HG03108 (cell line): ENCODE data around the gene CSRNP2.
"Not testable (repeated sequence)": the region's sequence is repeated elsewhere in the genome, so short reads cannot be mapped to it uniquely, and the experiment has no call there.

Experiments used
- ATAC-seq: cut with Tn5 transposase; IDR thresholded peaks from one replicate; pipeline ENCODE4 v1.9.1; 2021; ENCODE audit warnings: moderate library complexity; ENCODE audit not compliant: unreplicated experiment

Gene CSRNP2

GRCh38 chr12:51078866-51079265 lies 4.5 kb downstream of the CSRNP2 start:
- not testable (repeated sequence) for ATAC-seq

DNA sequence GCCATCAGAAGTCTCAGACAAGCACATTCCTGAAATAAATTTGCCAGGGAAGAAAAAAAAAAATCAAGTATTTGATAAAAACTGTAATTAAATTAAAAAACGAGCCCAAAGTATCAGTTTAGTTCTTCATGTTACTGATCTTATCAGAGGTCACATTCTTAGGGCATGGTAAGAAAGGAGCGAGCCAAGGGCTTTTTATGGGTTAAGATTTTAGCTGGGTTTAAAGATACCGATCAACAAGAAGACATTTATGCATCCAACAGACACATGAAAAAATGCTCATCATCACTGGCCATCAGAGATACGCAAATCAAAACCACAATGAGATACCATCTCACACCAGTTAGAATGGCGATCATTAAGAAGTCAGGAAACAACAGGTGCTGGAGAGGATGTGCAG lies 5.0 kb downstream of the CSRNP2 start:
- not testable (repeated sequence) for ATAC-seq

- ATAC-seq: no peak
Measured at GRCh38 chr12:51077930-51078329, 5.5 kb downstream of the CSRNP2 start.

DNA sequence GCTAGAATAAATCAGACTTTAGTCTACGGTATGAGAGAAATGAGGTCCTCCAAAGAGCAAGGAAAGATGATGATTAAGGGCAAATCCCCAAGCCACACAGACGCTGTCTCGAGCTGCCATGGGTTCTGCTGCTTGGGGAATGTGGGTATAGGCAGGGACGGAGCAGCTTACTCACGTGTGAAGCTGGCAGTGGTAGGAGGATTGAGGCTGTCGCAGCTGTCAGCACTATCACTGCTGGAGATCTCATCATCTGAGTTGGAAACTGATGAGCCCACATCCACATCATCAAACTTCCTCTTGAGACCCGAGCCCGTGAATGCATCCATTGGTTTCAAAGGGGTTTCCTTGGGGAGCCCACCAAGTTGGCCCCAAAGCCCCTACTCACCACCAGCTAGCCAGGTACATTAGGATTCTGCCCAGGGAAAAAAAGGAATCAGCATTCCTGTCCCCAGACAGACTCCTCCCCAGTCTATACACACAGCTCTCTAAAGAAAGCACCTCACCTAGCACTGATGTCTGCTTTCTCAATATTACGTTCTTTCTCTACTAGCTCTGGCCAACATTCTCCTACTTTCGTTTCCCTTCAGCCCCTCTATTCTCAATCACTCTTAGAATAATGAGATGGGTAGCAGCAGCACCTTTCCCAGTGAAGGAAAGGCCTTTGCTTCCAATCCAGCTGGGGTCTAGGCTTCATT lies 7.0 kb downstream of the CSRNP2 start:
- no peak for ATAC-seq

GRCh38 chr12:51075390-51075789 lies 8.0 kb downstream of the CSRNP2 start:
- ATAC-seq: no peak

- no peak for ATAC-seq
Measured at GRCh38 chr12:51071663-51072062, 11.7 kb downstream of the CSRNP2 start.

- ATAC-seq: no peak
Measured at GRCh38 chr12:51070004-51070403, 13.4 kb downstream of the CSRNP2 start.

GRCh38 chr12:51067771-51068170 lies 15.6 kb downstream of the CSRNP2 start:
- ATAC-seq: no peak

DNA sequence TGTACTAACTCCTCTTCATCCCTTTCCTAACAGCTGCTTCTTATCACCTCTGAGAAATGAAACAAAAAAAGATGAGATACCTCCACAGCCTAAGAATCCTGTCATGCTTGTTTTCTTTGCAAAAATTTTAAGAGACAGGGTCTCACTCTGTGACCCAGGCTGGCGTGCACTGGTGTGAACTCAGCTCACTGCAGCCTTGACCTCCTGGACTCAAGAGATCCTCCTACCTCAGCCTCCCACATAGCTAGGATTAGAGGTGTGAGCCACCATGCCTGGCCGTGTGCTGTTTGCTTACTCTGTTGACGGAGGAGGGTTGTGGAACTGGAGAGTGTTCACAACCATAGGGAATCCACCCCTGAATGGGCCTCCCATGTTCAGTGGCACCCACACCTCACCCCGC lies 16.2 kb downstream of the CSRNP2 start:
- no peak for ATAC-seq

DNA sequence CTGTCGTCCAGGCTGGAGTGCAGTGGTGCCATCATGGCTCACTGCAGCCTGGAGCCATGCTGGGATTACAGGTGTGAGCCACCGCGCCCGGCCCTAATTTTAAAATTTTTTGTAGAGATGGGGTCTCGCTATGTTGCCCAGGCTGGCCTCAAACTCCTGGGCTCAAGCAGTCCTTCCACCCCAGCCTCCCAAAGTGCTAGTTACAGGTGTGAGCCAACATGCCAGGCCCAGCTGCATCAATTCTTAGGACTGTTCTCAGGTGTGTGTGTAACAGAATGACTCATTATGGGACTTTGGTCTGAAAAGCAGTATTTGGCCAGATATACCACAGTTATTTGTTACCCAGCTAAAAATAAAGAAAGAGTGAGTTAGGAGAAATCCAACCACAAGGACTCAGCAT lies 17.9 kb downstream of the CSRNP2 start:
- no peak for ATAC-seq

GRCh38 chr12:51062631-51063397 lies 20.6 kb downstream of the CSRNP2 start:
- no peak for ATAC-seq

DNA sequence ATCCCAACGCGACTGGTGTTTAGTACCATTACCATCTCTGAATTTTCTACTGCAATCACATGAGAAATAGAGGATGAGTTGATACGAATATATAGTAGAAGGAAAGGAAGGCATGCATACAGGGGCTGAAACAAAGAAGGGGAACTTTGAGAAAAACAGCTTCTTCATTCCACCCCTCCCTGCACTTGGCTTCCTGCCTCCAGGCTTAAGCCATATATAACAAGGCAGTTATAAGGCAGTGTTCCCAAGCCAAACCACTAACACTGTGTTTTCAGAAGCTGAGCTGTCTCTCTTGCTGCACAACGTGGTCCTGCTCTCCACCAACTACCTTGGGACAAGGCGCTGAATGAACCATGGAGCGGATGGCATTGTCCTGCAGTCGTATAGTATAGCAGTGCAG lies 24.3 kb downstream of the CSRNP2 start:
- no peak for ATAC-seq

DNA sequence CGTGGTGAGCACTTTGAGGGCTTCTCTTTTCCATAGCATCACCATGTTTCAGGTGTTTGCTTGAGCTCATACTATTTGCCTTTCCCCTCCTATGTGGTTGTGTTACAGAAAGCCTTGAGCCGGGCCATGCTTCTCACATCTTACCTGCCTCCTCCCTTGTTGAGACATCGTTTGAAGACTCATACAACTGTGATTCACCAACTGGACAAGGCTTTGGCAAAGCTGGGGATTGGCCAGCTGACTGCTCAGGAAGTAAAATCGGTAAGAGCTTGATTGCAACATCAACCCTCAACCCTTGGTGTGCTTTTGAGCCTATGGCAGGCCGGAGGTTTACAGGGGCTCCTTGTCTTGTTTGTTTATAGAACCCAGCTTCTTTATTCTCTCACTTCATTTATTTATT lies 27.2 kb downstream of the CSRNP2 start:
- ATAC-seq: no peak

DNA sequence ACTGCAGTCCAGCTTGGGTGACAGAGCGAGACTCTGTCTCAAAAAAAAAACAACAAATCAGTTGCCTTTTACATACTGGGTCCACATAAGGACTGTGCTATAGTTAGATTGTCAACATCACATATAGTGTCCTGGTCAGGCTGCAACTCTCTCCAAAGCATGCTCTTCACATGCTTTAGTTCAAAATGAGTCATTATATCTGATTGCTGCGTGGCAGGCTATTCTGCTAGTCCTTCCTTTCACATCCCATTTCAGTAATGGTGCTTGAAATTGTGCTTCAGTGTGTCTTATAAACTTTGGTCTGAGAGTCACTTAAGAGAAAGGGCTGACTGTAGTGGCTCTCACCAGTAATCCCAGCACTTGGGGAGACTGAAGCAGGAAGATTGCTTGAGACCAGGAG lies 28.3 kb downstream of the CSRNP2 start:
- no peak for ATAC-seq

DNA sequence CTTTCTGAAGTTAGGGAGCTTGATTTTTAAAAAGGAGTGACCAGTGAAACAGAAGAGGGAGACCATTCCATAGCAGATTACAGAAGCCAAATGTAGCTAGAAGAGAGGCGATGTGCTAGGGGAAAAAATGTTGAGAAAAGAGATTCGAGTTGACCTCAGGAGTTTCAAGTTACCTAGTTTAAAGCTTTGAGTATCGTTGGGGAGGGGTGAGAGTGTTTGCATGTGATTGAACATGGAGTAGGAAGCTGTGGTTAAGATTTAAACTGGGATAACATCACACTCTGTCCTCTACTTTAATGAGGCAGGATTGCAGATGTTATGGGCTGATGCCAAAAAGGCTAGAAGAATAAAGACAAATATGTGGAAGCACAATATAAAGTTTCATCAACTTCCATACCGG lies 31.6 kb downstream of the CSRNP2 start:
- ATAC-seq: no peak

- ATAC-seq: no peak
Measured at GRCh38 chr12:51049525-51049924, 33.9 kb downstream of the CSRNP2 start.

DNA sequence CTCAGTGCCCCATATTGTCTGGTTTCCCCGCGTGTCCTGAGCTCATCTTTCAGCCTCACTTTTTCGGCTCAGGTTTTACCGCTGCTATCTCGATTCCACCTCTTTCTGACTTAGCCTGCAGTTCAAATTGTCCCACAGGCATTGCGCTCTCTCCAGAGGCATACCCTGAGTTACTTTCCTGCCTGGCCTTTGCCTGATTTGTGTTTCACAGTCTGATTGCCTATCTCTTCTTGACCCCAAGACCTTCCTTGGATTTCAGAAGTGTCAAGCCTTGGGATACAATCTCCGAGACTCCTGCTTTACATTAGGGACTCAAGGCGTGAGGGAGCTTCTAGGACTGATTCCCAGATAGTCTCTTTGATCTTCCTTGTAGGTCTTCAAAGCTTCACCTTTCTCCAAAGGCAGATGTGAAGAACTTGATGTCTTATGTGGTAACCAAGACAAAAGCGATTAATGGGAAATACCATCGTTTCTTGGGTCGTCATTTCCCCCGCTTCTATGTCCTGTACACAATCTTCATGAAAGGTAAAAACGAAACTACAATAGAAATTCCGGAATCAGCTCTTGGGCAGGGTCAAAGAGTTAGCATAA lies 34.6 kb downstream of the CSRNP2 start:
- no peak for ATAC-seq

- ATAC-seq: peak; percentile 98
Measured at GRCh38 chr12:51047655-51048540, 35.5 kb downstream of the CSRNP2 start, which contains the start of gene LETMD1. LETMD1 (plus strand) TSS chr12:51048327; CDS start chr12:51048357, 30 bp downstream.

GRCh38 chr12:51036279-51036678 lies 47.1 kb downstream of the CSRNP2 start:
- no peak for ATAC-seq

GRCh38 chr12:51033457-51034089 lies 49.8 kb downstream of the CSRNP2 start:
- ATAC-seq: no peak

GRCh38 chr12:51033048-51033447 lies 50.3 kb downstream of the CSRNP2 start:
- ATAC-seq: no peak
